ENCODE results near the gene PTPRE. TPM values are rescaled to one million over a fixed set of nuclear protein-coding genes. Genes with fewer than 3 reads are reported as not detected.

The PTPRE gene
- total and polyA plus RNA-seq, 2 of the 4 experiments (the other 2 are of a cell fraction), result 0.34 to 0.54 TPM

DNA sequence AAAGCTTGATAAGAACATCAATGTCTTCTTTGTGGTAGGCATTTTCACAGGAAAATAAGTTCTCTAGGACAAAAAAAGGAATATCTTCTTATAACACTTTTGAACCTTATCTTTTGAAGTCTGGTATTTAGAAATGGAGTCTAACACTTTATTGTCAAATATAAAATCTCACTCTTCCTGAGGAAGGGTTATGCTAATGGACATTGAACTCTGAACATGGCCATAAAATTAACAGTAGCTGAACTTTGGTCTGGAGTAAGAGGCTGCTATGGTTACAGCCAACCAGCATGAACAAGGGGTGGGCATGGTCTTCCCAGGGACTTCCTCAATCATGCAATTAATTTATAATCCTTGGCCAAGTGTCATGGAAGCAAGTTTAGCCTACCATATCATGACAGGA, 14.2 kb upstream of the PTPRE start, which contains the start of gene CLRN3:
TSS of gene CLRN3 (minus strand) at position 199 of the 400 bp plus-strand sequence. CDS start at position 42, 157 bp downstream.
- no TSS peak for BruUV-seq (replicated peaks)
- in situ Hi-C loops (cut with MboI; ENCODE audit: low sequenced_read_pairs), result no loop called here

More for the DNA sequence above, 14.2 kb upstream of the PTPRE start, which contains the start of gene CLRN3:
- Histone ChIP-seq H3K27me3 (ENCODE audit: control insufficient read depth, insufficient read depth, low read length) (no peaks in the 10 kb centered on the region), H4K8ac (ENCODE audit: low read depth in 2 of 2, low read length in 2 of 2) (no peak within 1 kb of the TSS), H3K79me1 (ENCODE audit: low read depth in 1 of 2, low read length in 2 of 2) (no peaks in the 10 kb centered on the region), H4K91ac (ENCODE audit: insufficient read depth, low read depth, low read length) (no peak within 1 kb of the TSS), H3K4me3 (ENCODE audit: insufficient read depth, low read depth, low read length) (no peak within 1 kb of the TSS), H3K4me1 (ENCODE audit: control insufficient read depth, insufficient read depth, low read length) (no peaks in the 10 kb centered on the region), H3K9me3 (ENCODE audit: control insufficient read depth, insufficient read depth, low read length) (no peaks in the 10 kb centered on the region), H3K23ac (ENCODE audit: low read depth, low read length) (no peak within 1 kb of the TSS), H3K4me2 (ENCODE audit: low read depth, low read length) (no peak within 1 kb of the TSS), H2AK9ac (replicated peaks; ENCODE audit: low read depth, low read length, poor library complexity) (no peak within 1 kb of the TSS), H2AK5ac (ENCODE audit: low read depth, low read length) (no peak within 1 kb of the TSS), H3K27ac (ENCODE audit: insufficient read depth, low read length) (no peak within 1 kb of the TSS), H2BK5ac (ENCODE audit: low read depth, low read length, poor library complexity, severe bottlenecking) (no peak within 1 kb of the TSS), H3K9me1 (ENCODE audit: insufficient read depth, low read length) (no peaks in the 10 kb centered on the region), H4K5ac (ENCODE audit: low read depth, low read length) (no peak within 1 kb of the TSS), H3K36me3 (ENCODE audit: control insufficient read depth, insufficient read depth, low read length) (no peaks in the 10 kb centered on the region), H2BK15ac (ENCODE audit: low read depth, low read length) (no peak within 1 kb of the TSS), H2BK20ac (ENCODE audit: low read depth, low read length) (no peak within 1 kb of the TSS), H3K14ac (replicated peaks; ENCODE audit: low read depth, low read length) (no peak within 1 kb of the TSS), H3K4ac (ENCODE audit: low read depth, low read length) (no peak within 1 kb of the TSS), H4K20me1 (ENCODE audit: insufficient read depth, low read length) (no peaks in the 10 kb centered on the region), H3K18ac (ENCODE audit: low read depth, low read length) (no peak within 1 kb of the TSS), H3K9ac (ENCODE audit: low read depth, low read length) (no peak within 1 kb of the TSS), H3K56ac (ENCODE audit: extremely low read depth, insufficient read depth, low read length) (no peak within 1 kb of the TSS), H2AFZ (replicated peaks; ENCODE audit: low read length, poor library complexity) (no peak within 1 kb of the TSS), H2BK120ac (ENCODE audit: low read depth, low read length) (no peak within 1 kb of the TSS)
- CTCF ChIA-PET, result no interaction called here
- DNase-seq (no peak), ATAC-seq (ENCODE audit: low read depth) (no peak)
- TF ChIP-seq SMC3 (IDR thresholded peaks at IDR 0.05; ENCODE audit: low read depth, low read length), result no peak
- TF ChIP-seq CEBPB (IDR thresholded peaks at IDR 0.05; ENCODE audit: low read depth, low read length), result no peak
- TF ChIP-seq RCOR1 (IDR thresholded peaks at IDR 0.05; ENCODE audit: insufficient replicate concordance, low read length), result no peak
- TF ChIP-seq BHLHE40 (IDR thresholded peaks at IDR 0.05; ENCODE audit: low read depth, low read length), result no peak
- TF ChIP-seq NFE2L2 (IDR thresholded peaks at IDR 0.05; ENCODE audit: low read depth, low read length), result no peak
- no peak for TF ChIP-seq FOS (IDR thresholded peaks at IDR 0.05; ENCODE audit: low read depth, low read length)
- TF ChIP-seq MAZ (IDR thresholded peaks at IDR 0.05; ENCODE audit: borderline replicate concordance, low read depth, low read length), result no peak
- dilution Hi-C loops (cut with HindIII; ENCODE audit: low sequenced_read_pairs, unreplicated experiment) (no loop called here), intact Hi-C loops (cut with micrococcal nuclease) (no loop called here)
- POLR2A ChIA-PET (ENCODE audit: unreplicated experiment), result no interaction called here
